Measurements from ENCODE around the gene MACROH2A2. TPM values are rescaled to one million over a fixed set of nuclear protein-coding genes. Genes with fewer than 3 reads are reported as not detected.

MACROH2A2 gene
- total RNA-seq, 1 experiment from 2014 or later, result 11.3 TPM

DNA sequence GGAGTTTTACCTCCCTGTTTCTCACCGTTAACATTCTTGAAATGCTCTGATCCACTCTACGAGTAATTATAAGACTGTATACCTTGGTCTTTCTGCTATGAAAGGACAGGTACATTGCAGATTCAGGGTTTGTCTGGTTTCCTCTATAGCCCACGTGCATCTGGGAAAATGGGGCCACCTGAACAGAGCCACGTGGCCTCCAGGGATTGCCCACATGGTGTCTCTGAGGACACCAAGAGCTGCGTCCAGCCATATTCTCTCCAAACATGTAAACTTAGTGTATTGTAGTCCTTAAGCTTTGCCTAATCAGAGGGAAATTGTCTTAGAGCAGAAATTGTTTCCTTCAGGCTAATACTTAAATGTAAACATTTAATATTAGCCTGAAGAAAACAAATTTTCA is 16.7 kb downstream of the MACROH2A2 start:
- DNase-seq, result no peak

More for the DNA sequence above, 16.7 kb downstream of the MACROH2A2 start:
- Histone ChIP-seq H3K9ac (ENCODE audit: extremely low read depth, insufficient read length, low read length) (no peak overlapping the region), H3K23me2 (ENCODE audit: insufficient read length, low read depth, low read length, poor library complexity, severe bottlenecking) (no peaks in the 10 kb centered on the region), H2BK20ac (ENCODE audit: low read depth, low read length, poor library complexity, severe bottlenecking) (no peak overlapping the region), H3K4ac (ENCODE audit: low read depth, low read length) (no peak overlapping the region), H4K5ac (ENCODE audit: insufficient read length, low read depth, low read length) (no peak overlapping the region), H3K27ac (ENCODE audit: insufficient read length, low read depth, low read length) (no peak overlapping the region), H3K14ac (ENCODE audit: insufficient read depth, low read length) (no peak overlapping the region), H3K27me3 (ENCODE audit: insufficient read depth, low read length) (no peaks in the 10 kb centered on the region), H3K9me3 (ENCODE audit: control insufficient read depth, low read depth, low read length) (no peaks in the 10 kb centered on the region), H3K79me2 (ENCODE audit: insufficient read depth, low read length) (no peaks in the 10 kb centered on the region), H2AFZ (ENCODE audit: low read length) (no peak overlapping the region), H3K56ac (ENCODE audit: insufficient read length, low read depth, low read length) (no peak overlapping the region), H3K23ac (ENCODE audit: insufficient read length, low read depth, low read length) (no peak overlapping the region), H3T11ph (ENCODE audit: low read length) (no peak overlapping the region), H4K91ac (ENCODE audit: insufficient read length, low read depth, low read length) (no peak overlapping the region), H2BK5ac (ENCODE audit: insufficient read length, low read length) (no peak overlapping the region), H2BK15ac (ENCODE audit: low read depth, low read length) (no peak overlapping the region), H3K18ac (ENCODE audit: insufficient read length, low read depth, low read length) (no peak overlapping the region), H3K79me1 (ENCODE audit: insufficient read depth, low read depth, low read length, poor library complexity, severe bottlenecking) (no peaks in the 10 kb centered on the region), H2BK120ac (ENCODE audit: low read depth, low read length, poor library complexity, severe bottlenecking) (no peak overlapping the region), H3K4me1 (ENCODE audit: insufficient read depth, low read length) (no peaks in the 10 kb centered on the region), H2BK12ac (ENCODE audit: insufficient read length, low read depth, low read length) (no peak overlapping the region), H4K8ac (replicated peaks; ENCODE audit: insufficient read length, low read depth, low read length) (no peak overlapping the region), H3K4me2 (ENCODE audit: insufficient read depth, insufficient read length, low read length) (no peak overlapping the region), H2AK5ac (ENCODE audit: insufficient read length, low read length) (no peak overlapping the region), H4K20me1 (ENCODE audit: control insufficient read depth, insufficient read depth, insufficient read length) (no peaks in the 10 kb centered on the region)
- H3K27ac Mint-ChIP-seq, result no peak overlapping the region
- peaks cover 20% of the 10 kb centered on the region for H3K27me3 Mint-ChIP-seq (ENCODE audit: low read depth)
- H3K36me3 Mint-ChIP-seq (ENCODE audit: insufficient read depth in 1 of 3, low read depth in 3 of 3), result no peaks in the 10 kb centered on the region; a peak in 3 of 7 replicates
- H3K9me3 Mint-ChIP-seq, result no peaks in the 10 kb centered on the region
- H3K4me3 Mint-ChIP-seq, result no peak overlapping the region
- no CpG with 5 or more reads among the region's 5 CpGs for WGBS (ENCODE audit: extremely low coverage, insufficient read length, low lambda C conversion rate)
- TF ChIP-seq CTCF (conservative IDR thresholded peaks at IDR 0.05), result no peak
- no peaks in the 10 kb centered on the region for H3K4me1 Mint-ChIP-seq

Measured in H9 (cell line).